HG02973 (cell line): ENCODE results near the gene ALDH6A1.
A peak's percentile ranks its signal among the peaks of the same experiment; 100 is the strongest.

Experiments
- ATAC-seq: cut with Tn5 transposase; IDR thresholded peaks from one replicate; pipeline ENCODE4 v1.9.1; 2021; ENCODE audit warnings: moderate library complexity; ENCODE audit not compliant: unreplicated experiment

Gene ALDH6A1

GRCh38 chr14:74049876-74050495, 34.3 kb downstream of the ALDH6A1 start:
- no peak for ATAC-seq

DNA sequence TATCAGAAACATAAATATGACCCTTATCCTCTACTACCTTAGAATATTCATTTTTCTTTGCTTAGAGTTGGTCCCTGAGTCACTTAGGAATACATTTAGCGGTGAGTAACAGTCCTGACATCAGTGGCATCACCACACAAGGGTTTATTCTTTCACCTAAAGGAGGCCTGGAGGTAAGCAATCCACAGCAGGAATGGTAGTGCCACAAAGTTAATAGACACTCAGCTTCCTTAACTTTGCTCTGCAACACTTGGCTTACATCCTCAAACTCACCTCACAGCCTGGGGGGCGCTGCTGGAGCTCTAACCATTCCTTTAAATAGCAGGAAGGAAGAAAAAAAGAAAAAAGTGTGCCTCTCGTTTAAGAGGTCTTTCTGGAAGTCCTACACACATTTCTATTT, 36.0 kb downstream of the ALDH6A1 start:
- ATAC-seq: no peak

GRCh38 chr14:74045522-74045921, 38.7 kb downstream of the ALDH6A1 start:
- ATAC-seq: no peak

GRCh38 chr14:74042296-74042695, 42.0 kb downstream of the ALDH6A1 start:
- no peak for ATAC-seq

DNA sequence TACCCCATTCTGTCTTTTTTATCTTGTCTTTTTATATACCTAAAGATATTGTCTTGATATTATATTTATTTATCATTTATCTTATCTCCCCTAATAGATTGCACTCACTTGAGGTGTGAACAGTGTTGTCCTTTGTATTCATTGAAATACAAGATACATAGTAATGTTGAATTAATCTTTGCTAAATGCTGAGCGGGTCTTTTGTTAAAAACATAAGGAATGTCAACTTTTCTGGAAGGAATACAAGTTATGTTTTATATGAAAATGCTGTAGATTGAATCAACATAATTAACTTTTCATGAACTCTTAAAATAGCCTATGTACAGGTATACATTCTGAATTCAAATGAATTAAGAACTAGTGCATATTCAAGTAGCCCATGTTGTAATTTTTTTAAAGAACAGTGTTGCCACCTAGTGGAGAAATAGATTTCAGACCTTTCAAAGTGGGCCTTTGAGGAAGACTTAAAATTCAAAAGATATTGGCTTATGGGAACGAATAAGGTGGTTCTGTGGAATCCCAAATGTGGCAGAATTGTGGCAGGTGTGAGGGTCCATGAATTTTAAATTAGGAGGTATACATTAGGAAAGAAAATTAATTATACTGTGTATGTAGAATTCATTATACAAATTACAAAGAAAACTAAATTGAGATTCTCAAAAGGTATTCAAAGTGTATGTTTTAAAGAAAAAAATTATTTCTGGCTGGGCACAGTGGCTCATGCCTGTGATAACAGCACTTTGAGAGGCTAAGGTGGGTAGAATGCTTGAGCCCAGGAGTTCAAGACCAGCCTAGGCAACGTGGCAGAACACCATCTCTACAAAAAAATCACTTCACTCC, 46.0 kb downstream of the ALDH6A1 start:
- no peak for ATAC-seq

DNA sequence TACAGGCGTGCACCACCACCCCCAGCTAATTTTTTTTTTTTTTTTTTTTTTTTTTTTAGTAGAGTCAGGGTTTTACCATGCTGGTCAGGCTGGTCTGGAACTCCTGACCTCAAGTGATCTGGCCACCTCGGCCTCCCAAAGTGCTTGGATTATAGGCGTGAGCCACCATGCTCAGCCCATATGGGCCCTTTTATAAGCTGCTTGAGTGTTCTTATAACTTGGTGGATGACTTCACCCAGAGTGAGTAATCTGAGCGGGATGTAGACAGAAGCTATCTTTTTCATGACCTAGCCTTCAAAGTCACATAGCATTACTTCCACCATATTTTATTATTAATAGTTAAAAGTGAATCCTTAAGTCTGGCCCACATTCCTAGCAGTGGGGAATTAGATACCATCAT, 48.7 kb downstream of the ALDH6A1 start:
- ATAC-seq: no peak

GRCh38 chr14:74034572-74034971, 49.7 kb downstream of the ALDH6A1 start:
- no peak for ATAC-seq

DNA sequence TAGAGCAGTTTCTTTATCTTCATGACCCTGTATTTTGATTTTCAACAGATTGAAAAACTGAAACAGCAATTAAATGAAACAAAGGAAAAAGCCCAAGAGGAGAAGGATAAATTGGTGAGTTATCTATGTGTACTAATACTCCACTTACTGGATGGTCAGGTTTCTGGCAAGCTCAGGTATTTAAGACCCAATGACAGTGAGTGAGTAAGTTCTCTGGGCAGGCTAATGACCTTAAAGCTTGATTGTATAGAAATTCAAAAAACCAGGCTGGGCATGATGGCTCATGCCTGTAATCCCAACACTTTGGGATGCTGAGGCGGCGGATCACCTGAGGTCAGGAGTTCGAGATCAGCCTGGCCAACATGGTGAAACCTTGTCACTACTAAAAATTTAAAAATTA, 55.1 kb downstream of the ALDH6A1 start:
- no peak for ATAC-seq

GRCh38 chr14:74022346-74022745, 61.9 kb downstream of the ALDH6A1 start:
- ATAC-seq: no peak

GRCh38 chr14:74019408-74020137, 64.7 kb downstream of the ALDH6A1 start:
- ATAC-seq: no peak

DNA sequence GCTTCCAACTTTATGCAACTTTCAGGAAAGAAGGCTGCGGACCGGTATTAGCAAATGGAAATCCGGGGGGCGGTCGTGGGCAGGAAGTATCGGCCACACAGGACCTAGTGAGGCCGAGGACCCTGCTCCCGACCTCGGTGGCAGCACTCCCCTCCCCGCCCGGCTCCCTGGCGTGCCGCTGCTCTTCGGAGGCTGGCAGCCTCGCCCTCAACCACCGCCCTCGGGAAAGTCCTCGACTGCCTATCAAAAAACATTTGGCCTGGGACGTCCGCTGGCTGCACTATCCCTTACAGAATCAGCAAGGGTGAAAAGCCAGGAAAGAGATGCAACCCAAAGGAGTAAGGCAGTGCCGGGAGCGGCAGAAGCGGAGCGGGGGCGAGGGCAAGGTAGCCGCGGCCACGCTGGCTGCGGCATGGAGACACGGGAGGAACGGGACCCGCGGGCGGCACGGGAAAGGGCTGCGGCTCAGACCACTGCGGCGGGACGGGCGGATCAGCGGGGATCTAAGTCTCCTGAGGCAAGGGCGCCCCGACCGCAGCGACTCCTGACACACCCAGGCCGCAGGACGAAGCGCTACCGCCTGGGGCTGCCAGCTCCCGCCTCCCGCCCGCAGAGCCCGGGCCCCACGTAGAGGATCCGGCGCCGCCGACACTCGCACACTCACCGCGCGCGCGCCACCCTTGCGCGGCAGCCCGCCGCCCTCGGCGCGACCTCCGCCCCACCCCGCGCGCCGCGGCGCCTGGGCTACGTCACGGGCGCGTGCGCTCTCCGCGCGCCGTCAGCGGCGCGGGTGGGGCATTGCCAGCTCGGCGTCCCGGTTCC, 65.5 kb downstream of the ALDH6A1 start, which contains the start of the genes BBOF1 and ENTPD5:
Gene BBOF1 (plus strand): TSS at position 764 of the 822 bp plus-strand sequence. CDS start 130 bp downstream, outside the sequence.
Gene ENTPD5 (minus strand): TSS at position 703 of the 822 bp plus-strand sequence. CDS start 31,186 bp downstream, outside the sequence.
- ATAC-seq: peak; percentile 87

GRCh38 chr14:74018174-74018585, 66.1 kb downstream of the ALDH6A1 start:
- ATAC-seq: no peak

- ATAC-seq: no peak
Observed at GRCh38 chr14:74015963-74016362, 68.3 kb downstream of the ALDH6A1 start.

DNA sequence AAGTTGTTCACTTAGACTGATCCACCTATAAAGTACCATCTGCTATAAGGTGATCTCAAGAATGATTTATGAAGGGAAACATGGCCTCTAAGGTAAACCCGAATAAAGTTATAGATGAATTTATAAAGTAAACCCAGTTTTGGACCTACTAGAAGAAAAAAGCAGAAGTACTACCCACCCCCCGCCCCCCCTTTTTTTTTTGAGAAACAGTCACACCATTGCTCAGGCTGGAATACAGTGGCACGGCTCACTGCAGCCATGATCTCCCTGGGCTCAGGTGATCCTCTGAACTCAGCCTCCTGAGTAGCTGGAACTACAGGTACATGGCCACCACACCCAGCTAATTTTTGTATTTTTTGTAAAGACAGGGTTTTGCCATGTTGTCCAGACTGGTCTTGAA, 69.1 kb downstream of the ALDH6A1 start:
- ATAC-seq: no peak

DNA sequence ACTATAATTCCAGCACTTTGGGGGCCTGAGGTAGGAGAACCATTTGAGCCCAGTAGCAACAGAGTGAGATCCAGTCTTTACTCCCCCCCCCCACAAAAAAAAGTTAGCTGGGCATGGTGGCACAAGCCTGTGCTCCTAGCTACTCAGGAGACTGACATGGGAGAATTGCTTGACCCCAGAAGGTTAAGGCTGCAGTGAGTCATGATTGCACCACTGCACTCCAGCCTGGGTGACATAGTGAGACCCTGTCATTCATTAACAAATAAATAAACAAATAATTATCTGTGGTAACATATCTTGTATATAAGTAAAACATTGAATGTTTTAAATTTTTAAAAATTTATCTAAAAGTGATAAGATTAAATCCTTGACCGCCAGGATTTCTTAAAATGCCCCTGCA, 70.0 kb downstream of the ALDH6A1 start:
- no peak for ATAC-seq

DNA sequence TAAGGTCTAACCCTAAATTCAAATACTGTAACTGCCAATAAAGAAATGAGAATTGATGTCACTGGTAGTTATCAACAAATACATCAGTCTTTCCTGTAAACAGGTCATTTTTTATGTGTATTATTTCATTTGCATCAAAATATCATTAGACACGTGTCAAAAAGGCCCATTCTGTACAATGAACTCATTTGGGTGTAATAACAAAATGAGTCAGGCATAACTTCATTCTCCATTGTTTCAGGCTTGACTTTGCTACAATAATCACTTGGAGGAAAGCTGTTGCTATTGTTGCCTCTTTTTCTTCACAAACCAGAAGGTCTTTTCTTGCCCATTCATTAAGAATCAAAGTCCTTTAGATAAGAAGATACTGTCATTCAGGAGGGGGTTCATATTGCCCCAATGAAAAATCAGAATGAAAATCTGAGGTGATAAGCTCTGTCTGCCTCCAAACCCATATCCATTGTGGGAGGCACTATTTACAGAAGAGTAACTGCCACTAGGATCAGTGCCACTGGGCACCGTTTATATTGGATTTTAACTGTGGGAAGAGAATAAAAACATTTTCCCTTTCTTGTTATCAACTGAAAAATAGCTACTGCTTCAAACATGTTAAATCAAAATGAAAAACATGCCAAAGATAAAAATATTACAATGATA, 75.3 kb downstream of the ALDH6A1 start:
- no peak for ATAC-seq
